Smooth muscle cell of the pulmonary artery (primary cell): ENCODE measurements around the gene HSPBP1. TPM values are rescaled to one million over a fixed set of nuclear protein-coding genes. Genes with fewer than 3 reads are reported as not detected.

ENCODE experiments used
- total RNA-seq: library from RNA; depleted of rRNA; stranded (reverse); fragments of >200 nt; gene quantifications from 2 replicates; pipeline ENCODE4 v1.2.3, GENCODE V29; 2014

Gene HSPBP1
- 21.6 and 27.4 TPM in 2 replicates for total RNA-seq

GRCh38 chr19:55279770-55280643 lies at the start of gene HSPBP1:
Gene HSPBP1, minus strand, starts transcription at chr19:55280110. Its CDS starts 502 bp downstream, at chr19:55279608.

DNA sequence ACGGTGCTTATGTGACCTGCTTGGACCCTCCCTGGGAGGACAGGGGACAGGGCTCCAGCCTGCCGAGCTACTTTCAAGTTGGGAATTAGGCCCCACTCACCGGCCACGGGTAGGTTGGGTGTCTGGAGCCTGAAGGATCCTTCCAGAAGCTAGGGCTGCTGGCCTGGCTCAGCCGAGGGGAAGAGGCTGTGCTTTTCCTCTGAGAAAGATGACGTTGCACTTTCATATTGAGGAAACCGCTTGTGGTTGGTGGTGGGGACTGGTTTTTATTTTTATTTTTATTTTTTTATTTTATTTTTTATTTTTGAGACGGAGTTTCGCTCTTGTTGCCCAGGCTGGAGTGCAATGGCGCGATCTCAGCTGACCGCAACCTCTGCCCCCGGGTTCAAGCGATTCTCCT lies 45.3 kb upstream of the HSPBP1 start, which contains the start of gene TMEM150B:
TSS of gene TMEM150B (minus strand) at position 170 of the 400 bp plus-strand sequence. CDS start 4,305 bp downstream, outside the sequence.

DNA sequence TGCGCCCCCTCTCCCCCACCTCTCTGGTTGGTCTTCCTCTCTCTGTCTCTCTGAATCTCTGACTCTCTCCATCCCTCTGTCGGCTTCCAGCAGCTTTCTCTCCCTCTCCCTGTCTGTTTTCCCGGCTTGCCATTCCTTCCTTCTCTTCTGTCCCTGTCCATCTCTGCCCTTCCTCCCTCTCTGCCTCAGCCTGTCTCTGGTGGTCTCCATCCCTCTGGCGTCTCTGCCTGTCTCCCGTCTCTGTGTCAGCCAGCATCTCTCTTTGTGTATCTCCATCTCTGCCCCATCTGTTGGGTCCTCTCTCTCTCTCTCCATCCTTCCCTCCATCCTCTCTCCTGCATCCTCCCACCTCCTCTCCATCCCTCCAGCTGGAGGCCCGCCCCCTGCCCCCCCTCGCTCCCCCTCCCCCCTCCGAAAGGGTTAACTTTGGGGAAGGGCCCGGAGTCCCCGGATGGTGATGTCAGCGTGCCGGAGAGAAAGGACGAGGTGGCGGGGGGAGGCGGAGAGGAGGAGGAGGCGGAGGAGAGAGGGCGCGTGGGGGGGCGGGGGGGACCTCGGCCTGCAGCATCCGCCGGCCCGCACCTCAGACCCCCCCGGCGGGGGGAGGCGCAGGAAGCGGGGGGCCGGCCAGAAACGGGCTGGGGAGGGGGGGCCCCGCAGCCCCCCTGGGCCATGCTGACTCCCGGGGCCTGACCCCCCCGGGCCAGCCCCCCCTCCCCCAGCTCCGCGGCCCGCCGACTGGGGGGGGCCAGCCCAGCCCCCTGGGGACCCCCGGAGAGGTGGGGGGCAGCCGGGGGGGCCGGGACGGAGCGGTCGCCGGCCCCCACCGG lies 3.9 kb upstream of the HSPBP1 start, which contains the start of gene BRSK1:
TSS of gene BRSK1 (plus strand) at position 450 of the 830 bp plus-strand sequence. CDS start 446 bp downstream, outside the sequence.

DNA sequence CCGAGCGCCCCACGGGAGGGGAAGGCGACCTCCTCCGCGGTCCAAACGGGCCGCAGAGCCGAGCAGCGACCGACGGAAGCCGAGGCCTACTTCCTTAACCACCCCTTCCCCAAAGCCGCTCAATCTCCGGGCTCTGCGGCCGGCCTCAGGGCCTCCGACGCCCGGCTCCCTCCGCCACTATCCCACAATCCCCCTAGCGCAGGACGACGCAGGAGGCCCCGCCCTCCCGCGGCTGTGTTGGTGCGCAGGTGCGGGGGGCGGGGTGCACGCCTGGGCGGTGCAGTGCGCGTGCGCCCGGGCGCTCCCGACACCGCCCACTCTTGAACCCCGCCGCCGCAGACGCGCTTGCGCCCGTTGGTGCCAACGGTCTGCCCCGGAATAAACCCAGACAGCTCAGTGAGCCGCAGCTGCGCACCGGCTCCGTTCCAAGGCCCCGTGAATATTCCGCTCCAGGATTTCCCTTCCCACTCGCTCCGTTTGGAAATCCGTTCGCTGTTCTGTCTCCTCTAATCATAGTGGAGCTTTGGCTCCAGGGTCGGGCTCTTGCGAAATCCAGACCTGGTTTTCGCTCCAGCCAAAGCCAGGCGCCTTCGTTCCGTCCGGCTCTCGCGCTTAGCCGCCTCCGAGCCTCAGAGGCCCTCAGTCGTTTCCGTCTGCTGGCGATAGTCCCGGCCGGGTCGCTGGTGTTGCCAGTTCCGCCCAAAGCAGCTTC lies 20.9 kb downstream of the HSPBP1 start, which contains the start of gene PPP6R1:
TSS of gene PPP6R1 (minus strand) at position 190 of the 712 bp plus-strand sequence. CDS start 11,914 bp downstream, outside the sequence.

GRCh38 chr19:55228403-55229031 lies 51.4 kb downstream of the HSPBP1 start, which contains the start of gene TMEM86B:
Gene TMEM86B, minus strand, starts transcription at chr19:55228763. Its CDS starts 22 bp downstream, at chr19:55228741.

Other genes starting within 250 kb of the HSPBP1 start
- gene GP6, start 241.8 kb downstream of the HSPBP1 start, total RNA-seq: 0.13 TPM in 1 of 2 replicates, not detected in the other
- gene RDH13, start 217.0 kb downstream of the HSPBP1 start, total RNA-seq: 9.5 and 20.0 TPM in 2 replicates
- 0.07 and 0.96 TPM in 2 replicates for gene EPS8L1, start 204.2 kb downstream of the HSPBP1 start, total RNA-seq
- gene PPP1R12C, start 162.5 kb downstream of the HSPBP1 start, total RNA-seq: 34.5 and 56.5 TPM in 2 replicates
- 1.1 and 2.4 TPM in 2 replicates for gene TNNT1, start 130.9 kb downstream of the HSPBP1 start, total RNA-seq
- not detected in 2 replicates for gene TNNI3, start 122.4 kb downstream of the HSPBP1 start, total RNA-seq
- gene DNAAF3, start 113.5 kb downstream of the HSPBP1 start, total RNA-seq: 0.07 and 0.10 TPM in 2 replicates
- gene SYT5, start 99.8 kb downstream of the HSPBP1 start, total RNA-seq: 0.13 TPM in 1 of 2 replicates, not detected in the other
- gene PTPRH, start 70.6 kb downstream of the HSPBP1 start, total RNA-seq: 1.9 and 5.7 TPM in 2 replicates
- 2.3 and 2.8 TPM in 2 replicates for gene TMEM86B, start 51.3 kb downstream of the HSPBP1 start, total RNA-seq
- gene PPP6R1, start 21.1 kb downstream of the HSPBP1 start, total RNA-seq: 45.7 and 65.7 TPM in 2 replicates
- gene BRSK1, start 3.9 kb upstream of the HSPBP1 start, total RNA-seq: 10.8 and 10.9 TPM in 2 replicates
- gene TMEM150B, start 45.2 kb upstream of the HSPBP1 start, total RNA-seq: not detected in 2 replicates
- gene KMT5C, start 59.8 kb upstream of the HSPBP1 start, total RNA-seq: 5.0 and 7.8 TPM in 2 replicates
- not detected in 2 replicates for gene COX6B2, start 74.6 kb upstream of the HSPBP1 start, total RNA-seq
- gene GARIN5B, start 83.2 kb upstream of the HSPBP1 start, total RNA-seq: 0.10 TPM in 1 of 2 replicates, not detected in the other
- 4.1 and 13.9 TPM in 2 replicates for gene IL11, start 90.4 kb upstream of the HSPBP1 start, total RNA-seq
- gene TMEM190, start 96.7 kb upstream of the HSPBP1 start, total RNA-seq: not detected in 2 replicates
- 0.23 and 0.39 TPM in 2 replicates for gene TMEM238, start 104.2 kb upstream of the HSPBP1 start, total RNA-seq
- gene RPL28, start 105.8 kb upstream of the HSPBP1 start, total RNA-seq: 184 and 218 TPM in 2 replicates
- 66.7 and 71.0 TPM in 2 replicates for gene UBE2S, start 127.7 kb upstream of the HSPBP1 start, total RNA-seq
- gene SHISA7, start 163.2 kb upstream of the HSPBP1 start, total RNA-seq: not detected in 2 replicates
- gene ISOC2, start 181.5 kb upstream of the HSPBP1 start, total RNA-seq: 36.7 and 40.1 TPM in 2 replicates
- gene C19orf85, start 184.6 kb upstream of the HSPBP1 start, total RNA-seq: not detected in 2 replicates
- gene ZNF628, start 196.5 kb upstream of the HSPBP1 start, total RNA-seq: 1.2 and 2.7 TPM in 2 replicates
- 13.7 and 20.4 TPM in 2 replicates for gene NAT14, start 205.1 kb upstream of the HSPBP1 start, total RNA-seq
- 39.3 and 40.5 TPM in 2 replicates for gene SSC5D, start 208.3 kb upstream of the HSPBP1 start, total RNA-seq